NB4 (cell line): ENCODE results near the gene GLRA3.
"Not testable (repeated sequence)": the region's sequence is repeated elsewhere in the genome, so short reads cannot be mapped to it uniquely, and the experiment has no call there.

Source experiments
- DNase-seq: peaks from one replicate; pipeline ENCODE4 v3.0.0; 2010; ENCODE audit warnings: low read depth
- H3K4me3 ChIP-seq: one replicate; pipeline ENCODE4 v1.5.1; 2011; ENCODE audit warnings: mild to moderate bottlenecking, low read depth, low read length, moderate library complexity
- MYC ChIP-seq: IDR thresholded peaks from 2 replicates; pipeline ENCODE4 v1.6.1; 2011; ENCODE audit warnings: low read depth, low read length
- POLR2A ChIP-seq: IDR thresholded peaks from 2 replicates; pipeline ENCODE4 v1.6.1; 2011; ENCODE audit warnings: mild to moderate bottlenecking; ENCODE audit not compliant: insufficient read length; ENCODE audit errors: extremely low read depth
- TF ChIP-seq, protein P1 (sequence below): IDR thresholded peaks from one replicate; pipeline ENCODE4 v1.5.1; 2012; ENCODE audit warnings: low read depth, low read length
- TF ChIP-seq, protein P2 (sequence below): IDR thresholded peaks from 2 replicates; pipeline ENCODE4 v1.6.1; 2011; ENCODE audit warnings: low read depth, low read length

The GLRA3 gene

DNA sequence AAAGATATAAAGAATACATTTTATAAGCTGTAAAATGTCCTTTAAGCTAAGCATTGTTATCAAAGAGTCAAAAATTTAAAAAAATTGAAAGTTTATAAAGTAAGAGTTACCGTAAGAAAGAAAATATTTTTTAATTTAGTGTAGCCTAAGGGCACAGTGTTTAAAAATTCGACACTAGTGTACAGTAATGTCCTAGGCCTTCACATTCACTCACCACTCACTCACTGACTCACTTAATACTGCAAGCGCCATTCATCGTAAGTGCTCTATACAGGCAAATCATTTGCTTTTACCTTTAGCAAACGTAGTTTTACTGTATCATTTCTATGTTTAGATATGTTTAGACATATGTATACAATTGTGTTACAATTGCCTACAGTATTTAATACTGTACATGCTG lies 20.2 kb downstream of the GLRA3 start:
- H3K4me3 ChIP-seq: no peak overlapping the region
- TF ChIP-seq POLR2A (no peak), MYC (no peak)
- TF ChIP-seq, protein P1, sequence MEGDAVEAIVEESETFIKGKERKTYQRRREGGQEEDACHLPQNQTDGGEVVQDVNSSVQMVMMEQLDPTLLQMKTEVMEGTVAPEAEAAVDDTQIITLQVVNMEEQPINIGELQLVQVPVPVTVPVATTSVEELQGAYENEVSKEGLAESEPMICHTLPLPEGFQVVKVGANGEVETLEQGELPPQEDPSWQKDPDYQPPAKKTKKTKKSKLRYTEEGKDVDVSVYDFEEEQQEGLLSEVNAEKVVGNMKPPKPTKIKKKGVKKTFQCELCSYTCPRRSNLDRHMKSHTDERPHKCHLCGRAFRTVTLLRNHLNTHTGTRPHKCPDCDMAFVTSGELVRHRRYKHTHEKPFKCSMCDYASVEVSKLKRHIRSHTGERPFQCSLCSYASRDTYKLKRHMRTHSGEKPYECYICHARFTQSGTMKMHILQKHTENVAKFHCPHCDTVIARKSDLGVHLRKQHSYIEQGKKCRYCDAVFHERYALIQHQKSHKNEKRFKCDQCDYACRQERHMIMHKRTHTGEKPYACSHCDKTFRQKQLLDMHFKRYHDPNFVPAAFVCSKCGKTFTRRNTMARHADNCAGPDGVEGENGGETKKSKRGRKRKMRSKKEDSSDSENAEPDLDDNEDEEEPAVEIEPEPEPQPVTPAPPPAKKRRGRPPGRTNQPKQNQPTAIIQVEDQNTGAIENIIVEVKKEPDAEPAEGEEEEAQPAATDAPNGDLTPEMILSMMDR: no peak
- TF ChIP-seq, protein P2, sequence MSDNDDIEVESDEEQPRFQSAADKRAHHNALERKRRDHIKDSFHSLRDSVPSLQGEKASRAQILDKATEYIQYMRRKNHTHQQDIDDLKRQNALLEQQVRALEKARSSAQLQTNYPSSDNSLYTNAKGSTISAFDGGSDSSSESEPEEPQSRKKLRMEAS: no peak
- DNase-seq: no peak

DNA sequence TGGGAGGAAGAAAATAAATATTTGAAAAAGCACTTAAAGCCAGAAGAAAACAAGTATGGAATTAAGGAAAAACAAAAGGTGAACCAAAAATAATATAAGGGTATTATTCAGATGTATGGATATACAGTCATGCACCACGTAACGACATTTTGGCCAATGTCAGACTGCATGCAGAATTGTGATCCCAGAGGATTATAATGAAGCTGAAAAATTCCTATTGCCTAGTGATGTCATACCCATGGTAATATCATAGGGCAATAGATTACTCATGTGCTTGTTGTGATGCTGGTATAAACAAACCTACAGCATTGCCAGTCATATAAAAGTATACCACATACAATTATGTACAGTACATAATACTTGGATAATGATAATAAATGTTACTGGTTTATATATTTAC lies 20.9 kb downstream of the GLRA3 start:
- no peak for DNase-seq
- TF ChIP-seq, protein P2: no peak
- TF ChIP-seq, protein P1: no peak
- no peak for TF ChIP-seq MYC
- no peak for TF ChIP-seq POLR2A
- no peak overlapping the region for H3K4me3 ChIP-seq

DNA sequence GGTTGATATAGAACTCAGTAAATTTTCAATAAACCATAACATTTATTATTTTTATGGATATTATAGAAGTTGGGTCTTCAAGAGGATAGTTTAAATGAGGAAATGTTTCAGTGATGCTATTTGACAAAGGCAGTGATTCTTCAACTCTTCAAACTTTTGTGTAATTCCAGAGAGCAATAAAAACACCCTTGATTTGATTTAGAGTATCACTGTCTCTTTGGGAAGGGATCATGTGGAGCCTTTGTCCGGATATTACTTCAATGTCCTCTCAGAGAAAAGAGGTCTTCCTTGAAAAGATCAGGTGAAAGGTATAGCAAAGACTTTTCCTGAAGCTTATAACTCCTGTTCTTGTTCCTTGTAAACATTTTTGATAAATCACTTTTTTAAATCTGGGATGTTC lies 23.3 kb downstream of the GLRA3 start:
- H3K4me3 ChIP-seq: no peak overlapping the region
- no peak for DNase-seq
- no peak for TF ChIP-seq MYC
- no peak for TF ChIP-seq POLR2A

DNA sequence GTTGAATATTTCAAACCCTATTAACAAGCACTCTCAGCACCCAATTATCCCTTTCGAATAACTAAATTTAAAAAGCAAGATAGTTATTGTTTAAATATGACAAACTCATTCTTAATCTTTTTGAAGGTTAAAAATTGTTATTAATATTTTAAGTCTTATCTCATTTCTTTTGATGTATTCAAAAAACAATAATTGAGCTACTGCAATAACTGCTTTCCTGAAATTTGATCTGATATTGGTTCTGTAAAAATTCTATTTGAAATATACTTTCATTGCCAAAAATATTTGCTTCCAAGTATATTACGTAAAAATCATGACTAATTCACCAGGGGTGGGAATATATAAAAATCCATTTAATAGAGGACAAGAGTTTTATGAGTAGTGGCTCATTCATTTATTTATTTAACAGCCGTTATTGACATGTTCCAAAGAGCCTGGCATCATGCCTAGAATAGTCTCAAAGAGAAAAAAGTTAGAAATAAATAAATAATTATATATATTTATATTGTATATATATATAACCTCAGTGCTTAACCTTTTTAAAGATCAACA lies 34.4 kb downstream of the GLRA3 start:
- H3K4me3 ChIP-seq: no peak overlapping the region
- TF ChIP-seq MYC (no peak), POLR2A (no peak)
- DNase-seq: no peak

DNA sequence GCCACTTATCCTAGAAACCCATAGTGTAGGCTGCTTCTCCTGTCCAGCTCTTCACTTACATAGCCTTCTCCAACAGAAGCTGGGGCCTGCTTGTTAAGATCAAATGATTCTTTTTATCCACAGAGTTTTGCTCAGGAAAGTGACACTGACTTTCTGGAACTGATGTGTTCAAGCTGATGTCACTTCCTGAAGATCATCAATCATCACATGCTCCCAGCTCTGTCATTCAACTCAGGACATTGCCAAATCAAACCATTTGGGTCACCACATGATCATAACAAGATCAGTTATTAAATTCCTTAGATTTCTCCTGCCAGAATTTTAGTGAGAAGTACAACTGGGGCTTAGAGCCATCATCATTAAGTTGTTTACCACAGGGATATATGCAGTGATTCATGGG lies 39.4 kb downstream of the GLRA3 start:
- DNase-seq: no peak
- no peak overlapping the region for H3K4me3 ChIP-seq
- TF ChIP-seq POLR2A (no peak), MYC (no peak)
- TF ChIP-seq, protein P1: no peak
- TF ChIP-seq, protein P2: no peak

DNA sequence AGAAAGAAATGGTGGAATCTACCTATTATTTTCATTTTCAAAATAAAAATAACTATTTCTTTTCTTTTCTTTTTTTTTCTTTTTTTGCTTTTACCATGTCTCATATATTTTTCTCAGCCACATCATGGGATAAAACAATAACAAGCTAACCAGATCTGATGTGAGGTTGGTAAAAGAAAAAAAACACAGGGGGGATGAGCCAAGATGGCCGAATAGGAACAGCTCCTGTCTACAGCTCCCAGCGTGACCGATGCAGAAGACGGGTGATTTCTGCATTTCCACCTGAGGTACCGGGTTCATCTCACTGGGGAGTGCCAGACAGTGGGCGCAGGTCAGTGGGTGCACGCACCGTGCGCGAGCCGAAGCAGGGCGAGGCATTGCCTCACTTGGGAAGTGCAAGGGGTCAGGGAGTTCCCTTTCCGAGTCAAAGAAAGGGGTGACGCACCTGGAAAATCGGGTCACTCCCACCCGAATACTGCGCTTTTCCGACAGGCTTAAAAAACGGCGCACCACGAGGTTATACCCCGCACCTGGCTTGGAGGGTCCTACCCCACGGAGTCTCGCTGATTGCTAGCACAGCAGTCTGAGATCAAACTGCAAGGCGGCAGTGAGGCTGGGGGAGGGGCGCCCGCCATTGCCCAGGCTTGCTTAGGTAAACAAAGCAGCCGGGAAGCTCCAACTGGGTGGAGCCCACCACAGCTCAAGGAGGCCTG lies 50.6 kb downstream of the GLRA3 start:
- H3K4me3 ChIP-seq, DNase-seq: not testable (repeated sequence)

DNA sequence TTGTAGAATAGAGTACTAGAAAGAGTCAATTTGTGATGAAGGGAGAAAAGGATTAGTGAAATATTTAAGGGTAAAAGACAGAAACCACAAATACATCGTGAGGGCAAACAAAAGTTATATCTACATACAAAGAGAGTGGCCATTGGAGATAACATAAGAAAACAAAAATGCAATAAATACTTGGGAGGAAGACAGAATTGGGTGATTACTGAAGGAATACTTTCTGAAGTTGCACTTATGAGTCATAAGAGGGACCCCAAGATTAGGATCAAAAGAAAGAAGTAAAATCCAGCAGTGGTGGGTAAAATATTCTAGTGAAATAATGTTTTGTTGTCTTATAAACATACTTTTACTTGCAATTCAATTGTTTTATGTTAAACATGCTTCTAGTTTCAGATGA lies 53.7 kb downstream of the GLRA3 start:
- TF ChIP-seq, protein P1: no peak
- TF ChIP-seq, protein P2: no peak
- no peak for TF ChIP-seq MYC
- TF ChIP-seq POLR2A: no peak
- no peak for DNase-seq
- no peak overlapping the region for H3K4me3 ChIP-seq
